ENCODE data around the gene MATN4.

DNA sequence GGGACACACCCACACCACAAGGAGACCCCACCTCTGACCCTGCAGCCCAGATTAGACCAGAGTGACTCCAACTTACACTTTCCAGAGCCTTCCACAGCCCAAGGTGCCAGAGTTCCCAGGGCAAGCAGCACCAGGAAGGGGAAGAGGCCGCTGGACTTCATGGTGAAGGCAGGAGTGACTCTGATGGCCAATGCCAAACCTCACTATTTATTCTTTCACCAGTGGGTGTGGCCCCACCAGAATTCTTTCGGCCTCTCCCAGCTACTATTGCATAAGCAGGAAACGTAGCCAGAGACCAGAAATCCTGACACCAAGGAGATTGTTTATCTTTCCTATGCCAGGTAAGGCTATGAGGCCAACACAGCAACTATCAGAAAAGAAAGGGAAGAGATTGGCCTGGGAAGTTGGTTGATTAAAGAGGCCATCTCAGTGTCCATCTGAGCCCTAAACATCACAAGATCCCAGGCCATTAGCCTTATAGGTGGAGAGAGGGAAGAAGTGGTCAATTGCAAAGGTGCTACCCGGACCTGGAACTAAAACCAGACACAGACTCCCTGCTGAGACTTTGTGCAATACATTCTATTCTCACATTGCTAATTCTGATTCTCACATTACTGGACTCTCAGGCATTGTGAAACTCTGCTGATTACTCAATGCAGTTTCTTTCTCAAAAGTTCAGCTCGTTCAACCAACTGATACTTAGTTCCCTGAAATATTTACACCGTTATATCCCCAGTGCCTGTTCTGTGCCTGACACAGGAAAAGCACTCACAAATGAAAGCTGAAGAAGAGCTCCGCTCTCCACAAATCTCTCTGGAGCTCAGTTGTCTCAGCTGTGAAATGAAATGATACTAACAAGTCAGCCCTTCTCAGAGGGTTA, 53.5 kb downstream of the MATN4 start, which contains the start of gene SLPI:
- no peak for TF ChIP-seq EZH2 (IDR thresholded peaks at IDR 0.05; ENCODE audit: borderline replicate concordance, low read length)
- TF ChIP-seq, protein P1, sequence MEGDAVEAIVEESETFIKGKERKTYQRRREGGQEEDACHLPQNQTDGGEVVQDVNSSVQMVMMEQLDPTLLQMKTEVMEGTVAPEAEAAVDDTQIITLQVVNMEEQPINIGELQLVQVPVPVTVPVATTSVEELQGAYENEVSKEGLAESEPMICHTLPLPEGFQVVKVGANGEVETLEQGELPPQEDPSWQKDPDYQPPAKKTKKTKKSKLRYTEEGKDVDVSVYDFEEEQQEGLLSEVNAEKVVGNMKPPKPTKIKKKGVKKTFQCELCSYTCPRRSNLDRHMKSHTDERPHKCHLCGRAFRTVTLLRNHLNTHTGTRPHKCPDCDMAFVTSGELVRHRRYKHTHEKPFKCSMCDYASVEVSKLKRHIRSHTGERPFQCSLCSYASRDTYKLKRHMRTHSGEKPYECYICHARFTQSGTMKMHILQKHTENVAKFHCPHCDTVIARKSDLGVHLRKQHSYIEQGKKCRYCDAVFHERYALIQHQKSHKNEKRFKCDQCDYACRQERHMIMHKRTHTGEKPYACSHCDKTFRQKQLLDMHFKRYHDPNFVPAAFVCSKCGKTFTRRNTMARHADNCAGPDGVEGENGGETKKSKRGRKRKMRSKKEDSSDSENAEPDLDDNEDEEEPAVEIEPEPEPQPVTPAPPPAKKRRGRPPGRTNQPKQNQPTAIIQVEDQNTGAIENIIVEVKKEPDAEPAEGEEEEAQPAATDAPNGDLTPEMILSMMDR (IDR thresholded peaks at IDR 0.05; ENCODE audit: low read length), result no peak
